BLaER1 treated with 17β-estradiol and CSF1 and Interleukin-3, amounts not matched to agents 10 nM and 100 nM (cell line): ENCODE measurements around the gene LRRC32.
"Not testable (repeated sequence)": the region's sequence is repeated elsewhere in the genome, so short reads cannot be mapped to it uniquely, and the experiment has no call there.

ENCODE experiments used
- H3K27ac ChIP-seq, 11 experiments: shearing (Covaris generic); formaldehyde crosslinking; 2 replicates each; pipeline ENCODE4 v1.8.1; 2022
- H3K27me3 ChIP-seq, 11 experiments: shearing (Covaris generic); formaldehyde crosslinking; 2 replicates each; pipeline ENCODE4 v1.8.1; 2022
- H3K36me3 ChIP-seq, 11 experiments: shearing (Covaris generic); formaldehyde crosslinking; 2 replicates each; pipeline ENCODE4 v1.8.1; 2022
- H3K4me1 ChIP-seq, 10 experiments: shearing (Covaris generic); formaldehyde crosslinking; 2 replicates each; pipeline ENCODE4 v1.8.1; 2022
- H3K4me2 ChIP-seq, 11 experiments: shearing (Covaris generic); formaldehyde crosslinking; 2 replicates each; pipeline ENCODE4 v1.8.1; 2022
- H3K4me3 ChIP-seq, 10 experiments: shearing (Covaris generic); formaldehyde crosslinking; 2 replicates each; pipeline ENCODE4 v1.8.1; 2022
- H3K9ac ChIP-seq, 11 experiments: shearing (Covaris generic); formaldehyde crosslinking; 2 replicates each; pipeline ENCODE4 v1.8.1; 2022
- H3K9me3 ChIP-seq, 11 experiments: shearing (Covaris generic); formaldehyde crosslinking; replicated peaks in 1 of 11; 2 replicates each; pipeline ENCODE4 v1.8.1; 2022
- H4K20me1 ChIP-seq, 11 experiments: shearing (Covaris generic); formaldehyde crosslinking; 2 replicates each; pipeline ENCODE4 v1.8.1; 2022
- Cebpa-rat ChIP-seq, 11 experiments: shearing (Covaris generic); IDR thresholded peaks; 2 replicates each; pipeline ENCODE4 v1.8.1; 2022

Gene LRRC32

GRCh38 chr11:76646882-76647534 is 23.5 kb downstream of the LRRC32 start:
- H3K36me3 ChIP-seq = no peaks in the 10 kb centered on the region

GRCh38 chr11:76644591-76644990 is 26.0 kb downstream of the LRRC32 start:
- peak overlapping the region in 5 of 11 experiments; percentile 3 to 51 (median 41); a peak in 8 of 22 replicates for H3K4me2 ChIP-seq
- H3K9me3 ChIP-seq = peaks cover 28 to 48% (median 40%) of the 10 kb centered on the region in 11 experiments
- H3K4me1 ChIP-seq = peaks cover 5 to 39% (median 22%) of the 10 kb centered on the region in 10 experiments; a peak in 19 of 20 replicates
- TF ChIP-seq Cebpa-rat (IDR thresholded peaks at IDR 0.05) = no peak
- H3K27me3 ChIP-seq = 0 out of 22 replicates have a peak, but pooled peaks cover 0 to 6% (median 0%) of the 10 kb centered on the region in 11 experiments
- no peaks in the 10 kb centered on the region for H4K20me1 ChIP-seq
- no peak overlapping the region for H3K9ac ChIP-seq
- no peak overlapping the region for H3K4me3 ChIP-seq
- H3K27ac ChIP-seq = no peak overlapping the region
- H3K36me3 ChIP-seq = no peaks in the 10 kb centered on the region

More at GRCh38 chr11:76646882-76647534, 23.5 kb downstream of the LRRC32 start:
- peaks cover 28 to 48% (median 40%) of the 10 kb centered on the region in 11 experiments for H3K9me3 ChIP-seq
- no peaks in the 10 kb centered on the region for H4K20me1 ChIP-seq
- no peak overlapping the region for H3K27ac ChIP-seq
- 0 out of 22 replicates have a peak, but pooled peaks cover 0 to 6% (median 0%) of the 10 kb centered on the region in 11 experiments for H3K27me3 ChIP-seq
- no peak overlapping the region for H3K4me3 ChIP-seq
- no peak for TF ChIP-seq Cebpa-rat (IDR thresholded peaks at IDR 0.05)
- H3K9ac ChIP-seq = no peak overlapping the region
- H3K4me2 ChIP-seq = no peak overlapping the region
- peaks cover 0 to 22% (median 4%) of the 10 kb centered on the region in 10 experiments; a peak in 8 of 20 replicates for H3K4me1 ChIP-seq

GRCh38 chr11:76643711-76644110 is 26.8 kb downstream of the LRRC32 start:
- Histone ChIP-seq H3K9me3 (peaks cover 28 to 48% (median 40%) of the 10 kb centered on the region in 11 experiments), H3K4me2 (0 out of 22 replicates have a peak overlapping the region, but pooled peaks of 1 of the 11 experiments have one; percentile 41), H3K4me1 (peaks cover 13 to 48% (median 31%) of the 10 kb centered on the region in 10 experiments)
- not testable (repeated sequence) for H3K4me3 ChIP-seq, H3K27me3 ChIP-seq, H4K20me1 ChIP-seq, H3K9ac ChIP-seq, H3K36me3 ChIP-seq, H3K27ac ChIP-seq

GRCh38 chr11:76642341-76642740 is 28.2 kb downstream of the LRRC32 start:
- H3K27me3 ChIP-seq = 0 out of 22 replicates have a peak, but pooled peaks cover 0 to 6% (median 0%) of the 10 kb centered on the region in 11 experiments
- H3K4me3 ChIP-seq = no peak overlapping the region
- no peaks in the 10 kb centered on the region for H3K36me3 ChIP-seq
- no peak overlapping the region for H3K9ac ChIP-seq
- peaks cover 23 to 41% (median 32%) of the 10 kb centered on the region in 11 experiments for H3K9me3 ChIP-seq
- no peak overlapping the region for H3K27ac ChIP-seq
- no peak for TF ChIP-seq Cebpa-rat (IDR thresholded peaks at IDR 0.05)
- no peaks in the 10 kb centered on the region for H4K20me1 ChIP-seq
- H3K4me2 ChIP-seq = peak overlapping the region in 2 of 11 experiments; percentile 75 to 83; a peak in 2 of 22 replicates
- peaks cover 27 to 62% (median 45%) of the 10 kb centered on the region in 10 experiments for H3K4me1 ChIP-seq

- Histone ChIP-seq H3K4me3 (no peak overlapping the region), H3K27me3 (0 out of 22 replicates have a peak, but pooled peaks cover 0 to 6% (median 0%) of the 10 kb centered on the region in 11 experiments), H3K4me2 (peak overlapping the region in 4 of 11 experiments; percentile 75 to 88 (median 80); a peak in 5 of 22 replicates), H3K9ac (no peak overlapping the region), H3K9me3 (peaks cover 18 to 37% (median 28%) of the 10 kb centered on the region in 11 experiments), H3K36me3 (no peaks in the 10 kb centered on the region), H3K27ac (no peak overlapping the region), H3K4me1 (peaks cover 31 to 66% (median 49%) of the 10 kb centered on the region in 10 experiments), H4K20me1 (no peaks in the 10 kb centered on the region)
- no peak for TF ChIP-seq Cebpa-rat (IDR thresholded peaks at IDR 0.05)
These were observed 28.6 kb downstream of the LRRC32 start for GRCh38 chr11:76641905-76642304.

GRCh38 chr11:76640501-76640900 is 30.0 kb downstream of the LRRC32 start:
- H3K9ac ChIP-seq = peak overlapping the region in 1 of 11 experiments; percentile 9; a peak in 1 of 22 replicates
- 0 out of 22 replicates have a peak, but pooled peaks cover 0 to 6% (median 0%) of the 10 kb centered on the region in 11 experiments for H3K27me3 ChIP-seq
- TF ChIP-seq Cebpa-rat (IDR thresholded peaks at IDR 0.05) = no peak
- H3K4me3 ChIP-seq = no peak overlapping the region
- H4K20me1 ChIP-seq = no peaks in the 10 kb centered on the region
- peak overlapping the region in 9 of 11 experiments; percentile 75 to 88 (median 80); a peak in 14 of 22 replicates for H3K4me2 ChIP-seq
- H3K27ac ChIP-seq = peak overlapping the region in 2 of 11 experiments; percentile 24 to 25; a peak in 1 of 22 replicates
- H3K9me3 ChIP-seq = peaks cover 11 to 26% (median 18%) of the 10 kb centered on the region in 11 experiments; a peak in 19 of 22 replicates
- H3K36me3 ChIP-seq = no peaks in the 10 kb centered on the region
- peaks cover 43 to 80% (median 63%) of the 10 kb centered on the region in 10 experiments for H3K4me1 ChIP-seq

- Histone ChIP-seq H3K36me3 (no peaks in the 10 kb centered on the region), H3K9ac (0 out of 22 replicates have a peak overlapping the region, but pooled peaks of 1 of the 11 experiments have one; percentile 65), H3K27me3 (0 out of 22 replicates have a peak, but pooled peaks cover 0 to 3% (median 0%) of the 10 kb centered on the region in 11 experiments), H3K4me3 (no peak overlapping the region), H3K4me2 (peak overlapping the region; percentile 12 to 88 (median 78); a peak in 21 of 22 replicates), H3K27ac (peak overlapping the region in 6 of 11 experiments; percentile 84 to 94 (median 86); a peak in 6 of 22 replicates), H3K4me1 (peaks cover 43 to 86% (median 68%) of the 10 kb centered on the region in 10 experiments), H3K9me3 (peaks cover 10 to 19% (median 14%) of the 10 kb centered on the region in 11 experiments; a peak in 19 of 22 replicates), H4K20me1 (no peaks in the 10 kb centered on the region)
- TF ChIP-seq Cebpa-rat (IDR thresholded peaks at IDR 0.05) = no peak
These were observed 30.9 kb downstream of the LRRC32 start for GRCh38 chr11:76639621-76640020.

- H3K9me3 ChIP-seq = peaks cover 0 to 8% (median 5%) of the 10 kb centered on the region in 11 experiments; a peak in 14 of 22 replicates
- peak overlapping the region; percentile 65 to 88 (median 78) for H3K4me2 ChIP-seq
- H3K27ac ChIP-seq = peak overlapping the region; percentile 21 to 94 (median 84); a peak in 21 of 22 replicates
- no peak for TF ChIP-seq Cebpa-rat (IDR thresholded peaks at IDR 0.05)
- H3K4me1 ChIP-seq = peaks cover 43 to 80% (median 66%) of the 10 kb centered on the region in 10 experiments
- H4K20me1 ChIP-seq = no peaks in the 10 kb centered on the region
- no peak overlapping the region for H3K4me3 ChIP-seq
- no peaks in the 10 kb centered on the region for H3K36me3 ChIP-seq
- H3K9ac ChIP-seq = peak overlapping the region in 9 of 11 experiments; percentile 57 to 80 (median 66); a peak in 17 of 22 replicates
- no peaks in the 10 kb centered on the region for H3K27me3 ChIP-seq
These were observed 32.0 kb downstream of the LRRC32 start for GRCh38 chr11:76638270-76639197.
